A549 (cell line): Measurements from ENCODE around the gene PLEKHA7. TPM values are rescaled to one million over a fixed set of nuclear protein-coding genes. Genes with fewer than 3 reads are reported as not detected.

ENCODE experiments used
- ATAC-seq, 2 experiments: fragments of 200-7000 bp in 1 of 2; fragments of >200 bp in 1 of 2; cut with Nextera tagmentation in 1 of 2; cut with Tn5 transposase in 1 of 2; 3 replicates each; pipeline versions ENCODE4 v1.8.0 to v1.9.1; 2018 to 2020; ENCODE audit warnings: mild to moderate bottlenecking in 1 of 2, moderate library complexity in 1 of 2
- CTCF ChIA-PET: fragments of 300-600 bp; sonication (Branson Sonifier 250); formaldehyde crosslinking; extraction: SDS; loops from one replicate; lab custom pipeline; 2021; ENCODE audit warnings: antibody characterized with exemption, inconsistent platforms; lab: Yijun Ruan, JAX
- POLR2A ChIA-PET: fragments of 350-600 bp; formaldehyde crosslinking; extraction: SDS; loops from one replicate; lab custom pipeline; 2021; ENCODE audit warnings: antibody characterized with exemption, inconsistent platforms; lab: Yijun Ruan, JAX
- DNase-seq, 2 experiments: peaks; one replicate each; pipeline versions ENCODE4 v3.0.0 to v3.0.0-alpha.2; 2011 to 2016; ENCODE audit warnings: low read depth in 1 of 2, low spot score in 1 of 2
- FAIRE-seq: peaks from 2 replicates; lab custom pipeline; 2011; peaks lifted over from hg19 to GRCh38; lab: Jason Lieb, UNC
- H3K27ac ChIP-seq, 2 experiments: fragments of >200 bp; sonication (Bioruptor Twin); formaldehyde crosslinking; 3 replicates each; pipeline ENCODE4 v1.5.1; 2016 to 2017
- H3K4me1 ChIP-seq: fragments of >200 bp; sonication (Bioruptor Twin); formaldehyde crosslinking; 3 replicates; pipeline ENCODE4 v1.6.1; 2016
- H3K4me2 ChIP-seq: fragments of >200 bp; sonication (Bioruptor Twin); formaldehyde crosslinking; 3 replicates; pipeline ENCODE4 v1.6.1; 2016
- H3K4me3 ChIP-seq: fragments of >200 bp; sonication (Bioruptor Twin); formaldehyde crosslinking; 3 replicates; pipeline ENCODE4 v1.5.1; 2016
- H3K9me3 ChIP-seq: fragments of >200 bp; sonication (Bioruptor Twin); formaldehyde crosslinking; 3 replicates; pipeline ENCODE4 v1.6.1; 2016
- BHLHE40 ChIP-seq: IDR thresholded peaks from 2 replicates; pipeline ENCODE4 v1.6.1; 2012; ENCODE audit warnings: low read depth, low read length, inconsistent platforms
- CBX8 ChIP-seq: fragments of 200-600 bp; sonication (generic); IDR thresholded peaks from 2 replicates; pipeline ENCODE4 v1.6.1; 2016
- CHD4 ChIP-seq: fragments of 200-600 bp; sonication (generic); IDR thresholded peaks from 2 replicates; pipeline ENCODE4 v1.6.1; 2016; ENCODE audit warnings: antibody characterized with exemption, mild to moderate bottlenecking, borderline replicate concordance
- E2F6 ChIP-seq: IDR thresholded peaks from 2 replicates; pipeline ENCODE4 v1.6.1; 2012; ENCODE audit warnings: low read depth, borderline replicate concordance
- EHMT2 ChIP-seq: fragments of 200-600 bp; sonication (generic); IDR thresholded peaks from 2 replicates; pipeline ENCODE4 v1.6.1; 2016; ENCODE audit warnings: antibody characterized with exemption, low read depth, mild to moderate bottlenecking, moderate library complexity
- ESRRA ChIP-seq: fragments of 150-350 bp; IDR thresholded peaks from 2 replicates; pipeline ENCODE4 v1.6.1; 2014; ENCODE audit warnings: mild to moderate bottlenecking, low read length, borderline replicate concordance
- FOSL2 ChIP-seq, 2 experiments: fragments of 450-650 bp in 1 of 2; fragments of >200 bp in 1 of 2; sonication (Bioruptor Twin) in 1 of 2; formaldehyde crosslinking; IDR thresholded peaks; 2 replicates each; pipeline versions ENCODE4 v1.5.0 to v1.6.1; 2016 to 2020; ENCODE audit warnings: mild to moderate bottlenecking in 1 of 2, moderate library complexity in 1 of 2
- HDAC2 ChIP-seq: fragments of 200-600 bp; sonication (generic); IDR thresholded peaks from 2 replicates; pipeline ENCODE4 v1.6.1; 2016
- JUN ChIP-seq, 2 experiments: fragments of >200 bp; sonication (Bioruptor Twin); formaldehyde crosslinking; IDR thresholded peaks; 2 replicates in 1 of 2; 3 replicates in 1 of 2; pipeline ENCODE4 v1.6.1; 2016 to 2017
- JUNB ChIP-seq: fragments of >200 bp; sonication (Bioruptor Twin); formaldehyde crosslinking; IDR thresholded peaks from 2 replicates; pipeline ENCODE4 v1.6.1; 2016
- MAZ ChIP-seq: fragments of 150-350 bp; IDR thresholded peaks from 2 replicates; pipeline ENCODE4 v1.6.1; 2014; ENCODE audit warnings: antibody characterized with exemption, low read depth, low read length, borderline replicate concordance
- NPAS2 ChIP-seq: fragments of 250-450 bp; sonication (Bioruptor Pico); IDR thresholded peaks from 2 replicates; pipeline ENCODE4 v1.8.0; 2022; ENCODE audit warnings: mild to moderate bottlenecking, moderate library complexity, borderline replicate concordance
- NR3C1 ChIP-seq: fragments of >200 bp; sonication (Bioruptor Twin); formaldehyde crosslinking; IDR thresholded peaks from 3 replicates; pipeline ENCODE4 v1.6.1; 2017
- POLR2A ChIP-seq: IDR thresholded peaks from 2 replicates; pipeline ENCODE4 v1.6.1; 2012; ENCODE audit warnings: mild to moderate bottlenecking, low read length
- RCOR1 ChIP-seq: fragments of 150-350 bp; IDR thresholded peaks from 2 replicates; pipeline ENCODE4 v1.6.1; 2014; ENCODE audit warnings: antibody characterized with exemption, low read length, low read depth
- REST ChIP-seq: fragments of 200-600 bp; sonication (generic); IDR thresholded peaks from 2 replicates; pipeline ENCODE4 v1.6.1; 2016; ENCODE audit warnings: antibody characterized with exemption, mild to moderate bottlenecking, moderate library complexity
- RFX5 ChIP-seq: fragments of 450-650 bp; IDR thresholded peaks from 2 replicates; pipeline ENCODE4 v1.7.1; 2014; ENCODE audit warnings: antibody characterized with exemption, mild to moderate bottlenecking, moderate library complexity
- RNF2 ChIP-seq: fragments of 200-600 bp; sonication (generic); IDR thresholded peaks from 2 replicates; pipeline ENCODE4 v1.6.1; 2016; ENCODE audit warnings: low read depth, mild to moderate bottlenecking, antibody characterized with exemption, moderate library complexity, borderline replicate concordance
- ZC3H11A ChIP-seq: fragments of 450-650 bp; IDR thresholded peaks from 2 replicates; pipeline ENCODE4 v1.6.1; 2014; ENCODE audit warnings: antibody characterized with exemption, mild to moderate bottlenecking
- WGBS: methylation state at CpG from one replicate; pipeline ENCODE4 v1.1.6; 2017; ENCODE audit errors: missing lambda C conversion rate; 5-methylcytosine and 5-hydroxymethylcytosine counted together
- polyA plus RNA-seq, 4 experiments: library from polyadenylated mRNA; depleted of rRNA in 3 of 4; stranded (reverse); fragments of >200 nt; fragmentation: RNase III in 1 of 4; extraction: RNeasy Plus Mini Kit Qiagen cat#74134 plus additional on column Dnase treatment in 1 of 4; gene quantifications; 2 replicates in 3 of 4; 3 replicates in 1 of 4; pipeline ENCODE4 v1.2.3, GENCODE V29; 2011 to 2017
- TF ChIP-seq, protein P1 (sequence below): fragments of 150-350 bp; IDR thresholded peaks from 2 replicates; pipeline ENCODE4 v1.6.1; 2014; ENCODE audit warnings: low read depth, mild to moderate bottlenecking, low read length
- TF ChIP-seq, protein P2 (sequence below): fragments of >200 bp; sonication (Bioruptor Twin); formaldehyde crosslinking; IDR thresholded peaks from 3 replicates; pipeline ENCODE4 v1.5.1; 2016

PLEKHA7 gene
- polyA plus RNA-seq, 2 of the 4 experiments (the other 2 are of a cell fraction): 8.7 to 13.8 TPM

DNA sequence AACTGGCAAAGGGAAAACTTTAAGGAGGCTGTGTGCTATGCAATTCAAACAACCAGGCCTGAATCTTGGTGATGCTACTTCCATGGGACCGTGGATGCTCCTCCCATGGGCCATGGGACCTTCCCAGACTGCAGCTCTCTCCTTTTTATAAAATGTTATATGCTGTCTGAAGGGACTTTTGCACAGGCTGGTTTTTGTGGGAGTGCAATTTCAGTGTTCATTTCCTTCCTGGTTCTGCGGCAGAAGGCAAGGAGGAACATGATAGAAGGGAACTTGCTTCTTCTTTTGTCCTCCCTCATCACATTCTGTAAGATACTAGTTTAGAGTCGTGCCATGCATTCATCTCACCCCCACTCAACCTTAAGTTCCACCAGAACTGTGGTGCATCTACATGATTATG is 206.9 kb downstream of the PLEKHA7 start (continued):
- TF ChIP-seq RCOR1: no peak
- no peak for TF ChIP-seq MAZ
- no peak for TF ChIP-seq E2F6
- TF ChIP-seq NPAS2 (CRISPR knock-in tag): no peak
- TF ChIP-seq REST: no peak

DNA sequence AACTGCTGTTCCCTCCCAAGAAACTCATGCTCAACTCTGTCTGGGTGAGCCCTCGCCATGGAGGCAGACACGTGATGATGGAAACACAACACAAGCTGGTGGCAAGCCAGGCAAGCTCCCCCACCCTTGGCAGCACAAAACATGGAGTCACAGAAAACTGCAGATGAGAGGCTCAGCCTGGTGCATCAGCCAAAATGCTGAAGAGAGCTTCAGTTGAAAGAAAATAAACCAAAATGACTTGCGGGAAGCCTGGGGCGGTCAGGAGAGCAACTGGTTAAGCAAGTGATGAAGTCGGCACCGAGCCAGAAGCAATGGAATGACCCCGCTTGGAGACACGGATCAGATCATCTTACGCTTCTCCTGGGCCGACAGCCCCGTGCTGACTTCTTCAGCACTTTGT is 207.4 kb downstream of the PLEKHA7 start:
- DNase-seq: no peak
- WGBS: 86% methylated on average over 11 of the region's 11 CpGs
- peaks cover 27% of the 10 kb centered on the region for H3K4me1 ChIP-seq
- ChIA-PET CTCF (interaction anchor here (0.6 to 8.5 kb wide), 6 partner anchors 10 to 256 kb away, joined by 3 to 62 read pairs (median 5); no protein-coding TSS in a partner anchor), POLR2A (no interaction called here)
- H3K4me2 ChIP-seq: no peak overlapping the region
- H3K9me3 ChIP-seq: no peaks in the 10 kb centered on the region
- ATAC-seq: no peak
- H3K27ac ChIP-seq: peak overlapping the region in 1 of 2 experiments; percentile 61; a peak in 2 of 6 replicates
- no peak for FAIRE-seq
- H3K4me3 ChIP-seq: no peak overlapping the region
- TF ChIP-seq FOSL2 (IDR thresholded peaks at IDR 0.05): no peak
- TF ChIP-seq FOSL2 (CRISPR knock-in tag; IDR thresholded peaks at IDR 0.05): no peak
- TF ChIP-seq CHD4: no peak
- no peak for TF ChIP-seq REST
- TF ChIP-seq ZC3H11A: no peak
- TF ChIP-seq BHLHE40: no peak
- no peak for TF ChIP-seq RFX5
- TF ChIP-seq, protein P1, sequence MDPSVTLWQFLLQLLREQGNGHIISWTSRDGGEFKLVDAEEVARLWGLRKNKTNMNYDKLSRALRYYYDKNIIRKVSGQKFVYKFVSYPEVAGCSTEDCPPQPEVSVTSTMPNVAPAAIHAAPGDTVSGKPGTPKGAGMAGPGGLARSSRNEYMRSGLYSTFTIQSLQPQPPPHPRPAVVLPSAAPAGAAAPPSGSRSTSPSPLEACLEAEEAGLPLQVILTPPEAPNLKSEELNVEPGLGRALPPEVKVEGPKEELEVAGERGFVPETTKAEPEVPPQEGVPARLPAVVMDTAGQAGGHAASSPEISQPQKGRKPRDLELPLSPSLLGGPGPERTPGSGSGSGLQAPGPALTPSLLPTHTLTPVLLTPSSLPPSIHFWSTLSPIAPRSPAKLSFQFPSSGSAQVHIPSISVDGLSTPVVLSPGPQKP: no peak
- no peak for TF ChIP-seq RNF2
- TF ChIP-seq ESRRA: no peak

GRCh38 chr11:16805938-16806337 is 208.3 kb downstream of the PLEKHA7 start:
- FAIRE-seq: no peak
- DNase-seq: peak in 1 of 2 experiments; percentile 20
- Histone ChIP-seq H3K4me2 (peak overlapping the region; percentile 31), H3K4me3 (no peak overlapping the region), H3K9me3 (no peaks in the 10 kb centered on the region), H3K27ac (peak overlapping the region in 1 of 2 experiments; percentile 61; a peak in 3 of 6 replicates), H3K4me1 (peaks cover 27% of the 10 kb centered on the region)
- ATAC-seq: peak; percentile 36 to 84; a peak in 4 of 6 replicates
- POLR2A ChIA-PET: no interaction called here
- whole genome bisulfite sequencing: 47% methylated on average over 8 of the region's 8 CpGs
- TF ChIP-seq JUN (IDR thresholded peaks at IDR 0.05) (no peak), POLR2A (no peak), CHD4 (no peak), EHMT2 (no peak), HDAC2 (no peak), JUNB (no peak), NR3C1 (no peak), RCOR1 (no peak), CBX8 (no peak)
- TF ChIP-seq, protein P2, sequence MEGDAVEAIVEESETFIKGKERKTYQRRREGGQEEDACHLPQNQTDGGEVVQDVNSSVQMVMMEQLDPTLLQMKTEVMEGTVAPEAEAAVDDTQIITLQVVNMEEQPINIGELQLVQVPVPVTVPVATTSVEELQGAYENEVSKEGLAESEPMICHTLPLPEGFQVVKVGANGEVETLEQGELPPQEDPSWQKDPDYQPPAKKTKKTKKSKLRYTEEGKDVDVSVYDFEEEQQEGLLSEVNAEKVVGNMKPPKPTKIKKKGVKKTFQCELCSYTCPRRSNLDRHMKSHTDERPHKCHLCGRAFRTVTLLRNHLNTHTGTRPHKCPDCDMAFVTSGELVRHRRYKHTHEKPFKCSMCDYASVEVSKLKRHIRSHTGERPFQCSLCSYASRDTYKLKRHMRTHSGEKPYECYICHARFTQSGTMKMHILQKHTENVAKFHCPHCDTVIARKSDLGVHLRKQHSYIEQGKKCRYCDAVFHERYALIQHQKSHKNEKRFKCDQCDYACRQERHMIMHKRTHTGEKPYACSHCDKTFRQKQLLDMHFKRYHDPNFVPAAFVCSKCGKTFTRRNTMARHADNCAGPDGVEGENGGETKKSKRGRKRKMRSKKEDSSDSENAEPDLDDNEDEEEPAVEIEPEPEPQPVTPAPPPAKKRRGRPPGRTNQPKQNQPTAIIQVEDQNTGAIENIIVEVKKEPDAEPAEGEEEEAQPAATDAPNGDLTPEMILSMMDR: no peak
- CTCF ChIA-PET: interaction anchor here (0.6 to 8.5 kb wide), 5 partner anchors 15 to 130 kb away, joined by 3 to 62 read pairs (median 4); no protein-coding TSS in a partner anchor
